ENCODE data around the gene RMDN2. TPM values are rescaled to one million over a fixed set of nuclear protein-coding genes. Genes with fewer than 3 reads are reported as not detected.
"Not testable (repeated sequence)": the region's sequence is repeated elsewhere in the genome, so short reads cannot be mapped to it uniquely, and the experiment has no call there.

The RMDN2 gene
- total and polyA plus RNA-seq, 5 donors from 2014 or later = 1.3 to 3.2 (median 1.7) TPM

- ATAC-seq (ENCODE audit: low read depth in 2 of 2); H3K4me3 Mint-ChIP-seq; H3K9me3 ChIP-seq (ENCODE audit: control insufficient read depth in 2 of 2, low read length in 2 of 2); H3K36me3 ChIP-seq (ENCODE audit: control insufficient read depth, insufficient read depth, low read length); H3K27ac Mint-ChIP-seq; H3K9me3 Mint-ChIP-seq; H3K4me3 ChIP-seq (ENCODE audit: low read depth, low read length); H3K4me1 Mint-ChIP-seq; H3K27me3 ChIP-seq (ENCODE audit: control insufficient read depth, insufficient read depth, low read length); H3K27ac ChIP-seq (ENCODE audit: insufficient read depth, low read length, poor library complexity, severe bottlenecking); H3K4me1 ChIP-seq (ENCODE audit: control insufficient read depth, insufficient read depth, low read length, poor library complexity, severe bottlenecking); H3K27me3 Mint-ChIP-seq: not testable (repeated sequence)
- H3K36me3 Mint-ChIP-seq = peaks cover 18% of the 10 kb centered on the region
- peak in 1 of 3 donors; percentile 4 for DNase-seq
These were observed 85.1 kb downstream of the RMDN2 start for GRCh38 chr2:38010187-38010586.

GRCh38 chr2:38010995-38011394 is 85.9 kb downstream of the RMDN2 start:
- Mint-ChIP-seq H3K27me3 (no peaks in the 10 kb centered on the region), H3K9me3 (no peaks in the 10 kb centered on the region), H3K27ac (no peak overlapping the region), H3K4me3 (no peak overlapping the region), H3K4me1 (no peaks in the 10 kb centered on the region), H3K36me3 (peaks cover 18% of the 10 kb centered on the region)
- H3K4me1 ChIP-seq (ENCODE audit: control insufficient read depth, insufficient read depth, low read length, poor library complexity, severe bottlenecking) = no peaks in the 10 kb centered on the region
- H3K27ac ChIP-seq (ENCODE audit: insufficient read depth, low read length, poor library complexity, severe bottlenecking) = no peak overlapping the region
- DNase-seq = no peak
- no peaks in the 10 kb centered on the region for H3K36me3 ChIP-seq (ENCODE audit: control insufficient read depth, insufficient read depth, low read length)
- H3K4me3 ChIP-seq (ENCODE audit: low read depth, low read length) = no peak overlapping the region
- no peaks in the 10 kb centered on the region for H3K27me3 ChIP-seq (ENCODE audit: control insufficient read depth, insufficient read depth, low read length)
- H3K9me3 ChIP-seq (ENCODE audit: control insufficient read depth in 2 of 2, low read length in 2 of 2) = no peaks in the 10 kb centered on the region
- no peak for ATAC-seq (ENCODE audit: low read depth in 2 of 2)

- ATAC-seq (ENCODE audit: low read depth in 2 of 2) (no peak), DNase-seq (no peak)
- H3K4me1 Mint-ChIP-seq = no peaks in the 10 kb centered on the region
- H3K27ac Mint-ChIP-seq = no peak overlapping the region
- Histone ChIP-seq H3K4me1 (ENCODE audit: control insufficient read depth, insufficient read depth, low read length, poor library complexity, severe bottlenecking) (no peaks in the 10 kb centered on the region), H3K9me3 (ENCODE audit: control insufficient read depth in 2 of 2, low read length in 2 of 2) (no peaks in the 10 kb centered on the region), H3K36me3 (ENCODE audit: control insufficient read depth, insufficient read depth, low read length) (no peaks in the 10 kb centered on the region), H3K4me3 (ENCODE audit: low read depth, low read length) (no peak overlapping the region), H3K27ac (ENCODE audit: insufficient read depth, low read length, poor library complexity, severe bottlenecking) (no peak overlapping the region), H3K27me3 (ENCODE audit: control insufficient read depth, insufficient read depth, low read length) (no peaks in the 10 kb centered on the region)
- H3K36me3 Mint-ChIP-seq = peaks cover 9% of the 10 kb centered on the region
- H3K4me3 Mint-ChIP-seq = no peak overlapping the region
- no peaks in the 10 kb centered on the region for H3K27me3 Mint-ChIP-seq
- no peaks in the 10 kb centered on the region for H3K9me3 Mint-ChIP-seq
These were observed 88.2 kb downstream of the RMDN2 start for GRCh38 chr2:38013158-38013752.

GRCh38 chr2:38016219-38016618 is 91.1 kb downstream of the RMDN2 start:
- Histone ChIP-seq H3K4me3 (ENCODE audit: low read depth, low read length) (no peak overlapping the region), H3K9me3 (ENCODE audit: control insufficient read depth in 2 of 2, low read length in 2 of 2) (no peaks in the 10 kb centered on the region), H3K27me3 (ENCODE audit: control insufficient read depth, insufficient read depth, low read length) (no peaks in the 10 kb centered on the region), H3K27ac (ENCODE audit: insufficient read depth, low read length, poor library complexity, severe bottlenecking) (no peak overlapping the region), H3K36me3 (ENCODE audit: control insufficient read depth, insufficient read depth, low read length) (no peaks in the 10 kb centered on the region), H3K4me1 (ENCODE audit: control insufficient read depth, insufficient read depth, low read length, poor library complexity, severe bottlenecking) (no peaks in the 10 kb centered on the region)
- H3K9me3 Mint-ChIP-seq = no peaks in the 10 kb centered on the region
- no peaks in the 10 kb centered on the region for H3K36me3 Mint-ChIP-seq
- ATAC-seq (ENCODE audit: low read depth in 2 of 2) (no peak), DNase-seq (no peak)
- H3K27me3 Mint-ChIP-seq = no peaks in the 10 kb centered on the region
- H3K4me1 Mint-ChIP-seq = no peaks in the 10 kb centered on the region
- H3K4me3 Mint-ChIP-seq = no peak overlapping the region
- H3K27ac Mint-ChIP-seq = no peak overlapping the region

GRCh38 chr2:38017836-38018235 is 92.7 kb downstream of the RMDN2 start:
- Histone ChIP-seq H3K27me3 (ENCODE audit: control insufficient read depth, insufficient read depth, low read length) (no peaks in the 10 kb centered on the region), H3K4me1 (ENCODE audit: control insufficient read depth, insufficient read depth, low read length, poor library complexity, severe bottlenecking) (no peaks in the 10 kb centered on the region), H3K27ac (ENCODE audit: insufficient read depth, low read length, poor library complexity, severe bottlenecking) (no peak overlapping the region), H3K9me3 (ENCODE audit: control insufficient read depth in 2 of 2, low read length in 2 of 2) (no peaks in the 10 kb centered on the region), H3K4me3 (ENCODE audit: low read depth, low read length) (no peak overlapping the region), H3K36me3 (ENCODE audit: control insufficient read depth, insufficient read depth, low read length) (no peaks in the 10 kb centered on the region)
- Mint-ChIP-seq H3K9me3 (no peaks in the 10 kb centered on the region), H3K27ac (no peak overlapping the region), H3K36me3 (no peaks in the 10 kb centered on the region), H3K27me3 (no peaks in the 10 kb centered on the region), H3K4me3 (no peak overlapping the region), H3K4me1 (no peaks in the 10 kb centered on the region)
- no peak for DNase-seq
- no peak for ATAC-seq (ENCODE audit: low read depth in 2 of 2)

- ATAC-seq (ENCODE audit: low read depth in 2 of 2); H3K36me3 Mint-ChIP-seq; H3K4me3 ChIP-seq (ENCODE audit: low read depth, low read length); DNase-seq; H3K9me3 Mint-ChIP-seq; H3K36me3 ChIP-seq (ENCODE audit: control insufficient read depth, insufficient read depth, low read length); H3K27ac Mint-ChIP-seq; H3K4me3 Mint-ChIP-seq; H3K9me3 ChIP-seq (ENCODE audit: control insufficient read depth in 2 of 2, low read length in 2 of 2); H3K4me1 ChIP-seq (ENCODE audit: control insufficient read depth, insufficient read depth, low read length, poor library complexity, severe bottlenecking); H3K4me1 Mint-ChIP-seq; H3K27me3 ChIP-seq (ENCODE audit: control insufficient read depth, insufficient read depth, low read length); H3K27ac ChIP-seq (ENCODE audit: insufficient read depth, low read length, poor library complexity, severe bottlenecking): not testable (repeated sequence)
- peaks cover 12% of the 10 kb centered on the region for H3K27me3 Mint-ChIP-seq
These were observed 95.4 kb downstream of the RMDN2 start for GRCh38 chr2:38020359-38021069.

GRCh38 chr2:38021589-38021988 is 96.5 kb downstream of the RMDN2 start:
- Mint-ChIP-seq H3K36me3 (no peaks in the 10 kb centered on the region), H3K27me3 (peaks cover 21% of the 10 kb centered on the region), H3K27ac (no peak overlapping the region), H3K4me3 (no peak overlapping the region), H3K4me1 (no peaks in the 10 kb centered on the region), H3K9me3 (peaks cover 0 to 2% (median 0%) of the 10 kb centered on the region in 7 donors)
- H3K4me1 ChIP-seq (ENCODE audit: control insufficient read depth, insufficient read depth, low read length, poor library complexity, severe bottlenecking) = no peaks in the 10 kb centered on the region
- H3K27ac ChIP-seq (ENCODE audit: insufficient read depth, low read length, poor library complexity, severe bottlenecking) = no peak overlapping the region
- DNase-seq = no peak
- no peak overlapping the region for H3K4me3 ChIP-seq (ENCODE audit: low read depth, low read length)
- no peaks in the 10 kb centered on the region for H3K36me3 ChIP-seq (ENCODE audit: control insufficient read depth, insufficient read depth, low read length)
- H3K27me3 ChIP-seq (ENCODE audit: control insufficient read depth, insufficient read depth, low read length) = peaks cover 2% of the 10 kb centered on the region
- no peaks in the 10 kb centered on the region for H3K9me3 ChIP-seq (ENCODE audit: control insufficient read depth in 2 of 2, low read length in 2 of 2)
- ATAC-seq (ENCODE audit: low read depth in 2 of 2) = no peak

GRCh38 chr2:38026846-38027245 is 101.8 kb downstream of the RMDN2 start:
- peaks cover 9% of the 10 kb centered on the region for H3K27me3 ChIP-seq (ENCODE audit: control insufficient read depth, insufficient read depth, low read length)

More at GRCh38 chr2:38026846-38027245, 101.8 kb downstream of the RMDN2 start:
- peaks cover 0 to 2% (median 0%) of the 10 kb centered on the region in 7 donors for H3K9me3 Mint-ChIP-seq
- no peaks in the 10 kb centered on the region for H3K9me3 ChIP-seq (ENCODE audit: control insufficient read depth in 2 of 2, low read length in 2 of 2)
- H3K4me3 Mint-ChIP-seq = no peak overlapping the region
- H3K4me3 ChIP-seq (ENCODE audit: low read depth, low read length) = no peak overlapping the region
- ATAC-seq (ENCODE audit: low read depth in 2 of 2) (no peak), DNase-seq (no peak)
- H3K4me1 Mint-ChIP-seq = no peaks in the 10 kb centered on the region
- H3K4me1 ChIP-seq (ENCODE audit: control insufficient read depth, insufficient read depth, low read length, poor library complexity, severe bottlenecking) = no peaks in the 10 kb centered on the region
- peaks cover 32% of the 10 kb centered on the region for H3K27me3 Mint-ChIP-seq
- H3K27ac Mint-ChIP-seq = no peak overlapping the region
- no peak overlapping the region for H3K27ac ChIP-seq (ENCODE audit: insufficient read depth, low read length, poor library complexity, severe bottlenecking)
- H3K36me3 Mint-ChIP-seq = no peaks in the 10 kb centered on the region
- no peaks in the 10 kb centered on the region for H3K36me3 ChIP-seq (ENCODE audit: control insufficient read depth, insufficient read depth, low read length)
